IPS-NIHi7 (cell line): ENCODE results near the gene CCDC183.
"Not testable (repeated sequence)": the region's sequence is repeated elsewhere in the genome, so short reads cannot be mapped to it uniquely, and the experiment has no call there.

ENCODE experiments used
- DNase-seq: peaks from one replicate; pipeline ENCODE4 v3.0.0; 2012; ENCODE audit warnings: mixed read lengths; ENCODE audit errors: extremely low spot score

CCDC183 gene

DNA sequence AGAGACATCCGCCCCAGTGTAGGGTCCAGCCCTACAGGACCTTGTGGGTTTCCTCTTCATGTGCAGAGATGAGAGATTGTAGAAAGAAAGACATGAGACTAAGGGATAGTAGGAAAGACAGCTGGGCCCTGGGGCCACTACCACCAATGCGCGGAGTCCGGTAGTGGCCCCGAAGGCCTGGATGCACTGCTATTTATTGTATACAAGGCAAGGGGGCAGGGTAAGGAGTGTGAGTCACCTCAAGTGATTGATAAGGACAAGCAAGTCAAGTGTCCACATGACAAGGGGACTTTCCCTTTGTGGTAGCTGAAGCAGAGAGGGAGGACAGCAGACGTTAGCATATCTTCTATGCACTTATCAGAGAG lies 11.2 kb upstream of the CCDC183 start:
- no peak for DNase-seq

DNA sequence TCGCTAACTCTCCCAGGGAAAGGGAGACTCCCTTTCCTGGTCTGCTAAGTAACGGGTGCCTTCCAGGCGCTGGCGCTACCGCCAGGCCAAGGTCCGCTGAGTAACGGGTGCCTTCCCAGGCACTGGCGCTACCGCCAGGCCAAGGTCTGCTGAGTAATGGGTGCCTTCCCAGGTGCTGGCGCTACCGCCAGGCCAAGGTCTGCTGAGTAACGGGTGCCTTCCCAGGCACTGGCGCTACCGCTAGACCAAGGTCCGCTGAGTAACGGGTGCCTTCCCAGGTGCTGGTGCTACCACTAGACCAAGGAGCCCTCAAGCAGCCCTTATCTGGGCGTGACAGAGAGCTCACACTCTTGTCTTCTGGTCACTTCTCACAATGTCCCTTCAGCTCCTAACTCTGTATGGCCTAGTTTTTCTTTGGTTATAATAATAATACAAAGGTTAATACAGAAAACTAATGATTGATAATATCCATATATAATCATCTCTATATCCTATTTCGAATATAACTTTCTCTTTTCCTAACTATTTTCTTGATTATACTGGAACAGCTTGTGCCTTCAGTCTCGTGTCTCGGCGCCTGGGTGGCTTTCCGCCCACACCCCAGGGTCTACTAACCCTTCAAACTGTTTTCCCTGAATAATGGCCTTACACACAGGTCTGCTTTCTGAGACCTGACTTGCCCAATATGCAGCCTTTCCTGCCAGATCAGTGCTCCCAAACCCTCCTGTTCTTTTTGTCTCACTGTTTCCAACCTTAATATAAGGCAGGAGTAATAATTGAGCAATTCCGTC lies 10.4 kb upstream of the CCDC183 start:
- DNase-seq, result not testable (repeated sequence)

DNA sequence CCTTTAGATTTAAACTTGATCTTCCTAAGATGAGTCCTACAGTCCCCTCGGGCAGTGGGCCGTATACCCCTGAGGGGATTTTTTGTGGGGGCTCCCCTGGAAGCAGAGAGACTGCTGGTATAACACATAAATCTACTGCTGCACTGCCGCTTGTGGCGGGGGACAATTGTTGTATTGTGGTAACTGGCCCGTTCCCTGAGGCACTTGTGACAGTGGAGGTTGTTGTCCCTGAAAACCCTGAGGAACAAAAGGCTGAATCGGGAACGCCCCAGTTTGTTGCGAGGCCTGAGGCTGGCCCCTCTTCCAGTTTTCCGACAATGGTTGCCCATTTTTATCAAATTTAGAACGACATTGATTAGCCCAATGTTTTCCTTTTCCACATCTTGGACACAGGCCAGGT lies 9.7 kb upstream of the CCDC183 start:
- no peak for DNase-seq

DNA sequence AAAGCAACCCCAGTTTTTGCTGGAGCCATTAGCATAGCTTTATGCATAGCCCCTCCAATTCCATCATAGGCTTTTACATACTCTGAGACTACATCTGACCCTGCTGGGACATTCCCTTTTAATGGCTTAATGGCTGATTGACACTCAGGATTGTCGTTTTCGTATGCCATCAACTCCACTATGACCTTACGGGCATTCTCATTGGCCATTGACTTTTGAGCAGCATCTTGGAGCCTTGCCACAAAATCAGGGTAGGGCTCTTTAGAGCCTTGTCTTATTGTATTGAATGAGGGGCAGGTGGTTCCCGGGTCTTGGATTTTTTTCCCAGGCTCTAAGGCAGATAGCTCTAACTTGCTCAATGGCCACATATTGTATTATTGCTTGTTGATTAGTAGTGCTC lies 9.2 kb upstream of the CCDC183 start:
- DNase-seq, result not testable (repeated sequence)

DNA sequence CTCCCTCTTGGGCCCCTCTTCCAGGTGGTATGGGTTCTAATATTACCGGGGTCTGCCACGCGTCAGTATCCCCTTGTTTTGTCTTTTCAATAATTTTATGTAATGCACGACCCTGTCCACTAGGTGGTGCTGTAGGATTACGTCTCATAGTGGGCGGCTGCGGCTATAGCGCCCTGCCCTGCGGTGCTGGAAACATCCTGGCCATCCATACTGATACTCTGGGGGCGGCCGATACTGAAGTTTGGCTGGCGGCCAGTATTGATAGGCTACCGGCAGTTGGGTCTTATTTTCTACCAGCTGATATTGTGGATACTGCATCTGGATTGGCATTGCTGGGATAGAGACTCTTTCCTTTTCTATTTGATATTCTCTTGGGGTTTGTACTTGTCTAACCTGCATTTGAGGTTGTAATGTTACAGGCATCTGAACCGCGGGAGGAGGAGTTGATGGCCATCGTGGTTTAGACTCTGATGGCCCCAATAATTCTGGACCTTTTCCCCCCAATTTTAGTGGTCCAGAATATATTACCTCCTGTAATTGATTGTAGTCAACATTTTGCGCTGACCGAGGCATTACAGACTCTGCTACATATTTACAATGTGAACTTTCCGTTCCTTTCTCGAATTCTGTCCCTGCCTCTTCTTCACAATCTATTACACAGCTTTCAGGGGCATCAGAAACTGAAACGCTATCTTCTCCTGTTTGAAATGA lies 8.3 kb upstream of the CCDC183 start:
- DNase-seq, result peak; percentile 72

DNA sequence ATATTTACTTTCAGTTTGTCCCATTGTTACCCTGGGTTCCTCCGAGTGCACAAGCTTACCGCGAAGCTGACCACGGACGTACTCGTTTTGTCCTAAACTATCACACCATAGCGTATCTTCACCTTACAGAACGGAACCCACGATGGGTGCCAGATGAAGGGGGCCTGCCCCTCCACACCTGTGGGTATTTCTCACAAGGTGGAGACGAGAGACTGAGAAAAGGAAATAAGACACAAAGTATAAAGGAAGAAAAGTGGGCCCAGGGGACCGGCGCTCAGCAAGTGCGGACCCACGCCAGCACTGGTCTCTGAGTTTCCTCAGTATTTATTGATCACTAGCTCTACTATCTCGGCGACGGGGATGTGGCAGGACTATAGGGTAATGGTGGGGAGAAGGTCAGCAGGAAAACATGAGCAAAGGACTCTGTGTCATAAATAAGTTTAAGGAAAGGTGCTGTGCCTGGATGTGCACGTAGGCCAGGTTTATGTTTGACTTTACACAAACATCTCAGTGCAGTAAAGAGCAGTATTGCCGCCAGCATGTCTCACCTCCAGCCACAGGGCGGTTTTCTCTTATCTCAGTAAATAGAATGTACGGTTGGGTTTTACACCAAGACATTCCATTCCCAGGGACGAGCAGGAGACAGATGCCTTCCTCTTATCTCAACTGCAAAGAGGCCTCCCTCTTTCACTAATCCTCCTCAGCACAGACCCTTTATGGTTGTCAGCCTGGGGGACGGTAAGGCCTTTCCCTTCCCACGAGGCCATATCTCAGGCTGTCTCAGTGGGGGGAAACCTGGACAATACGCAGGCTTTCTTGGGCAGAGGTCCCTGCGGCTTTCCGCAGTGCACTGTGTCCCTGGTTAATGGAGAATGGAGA lies 7.3 kb upstream of the CCDC183 start:
- DNase-seq, result not testable (repeated sequence)

DNA sequence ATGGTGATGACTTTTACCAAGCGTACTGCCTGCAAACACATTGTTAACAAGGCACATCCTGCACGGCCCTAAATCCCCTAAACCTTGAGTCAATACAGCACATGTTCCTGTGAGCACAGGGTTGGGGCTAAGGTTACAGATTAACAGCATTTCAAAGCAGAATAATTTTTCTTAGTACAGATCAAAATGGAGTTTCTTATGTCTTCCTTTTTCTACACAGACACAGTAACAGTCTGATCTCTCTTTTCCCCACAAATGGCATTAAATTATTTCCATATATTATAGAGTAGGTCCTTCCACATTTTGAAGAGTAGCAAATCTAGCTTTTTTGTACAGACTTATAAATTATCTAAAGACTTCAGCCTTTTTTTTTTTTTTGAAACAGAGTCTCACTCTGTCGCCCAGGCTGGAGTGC lies 6.6 kb upstream of the CCDC183 start:
- DNase-seq, result no peak

DNA sequence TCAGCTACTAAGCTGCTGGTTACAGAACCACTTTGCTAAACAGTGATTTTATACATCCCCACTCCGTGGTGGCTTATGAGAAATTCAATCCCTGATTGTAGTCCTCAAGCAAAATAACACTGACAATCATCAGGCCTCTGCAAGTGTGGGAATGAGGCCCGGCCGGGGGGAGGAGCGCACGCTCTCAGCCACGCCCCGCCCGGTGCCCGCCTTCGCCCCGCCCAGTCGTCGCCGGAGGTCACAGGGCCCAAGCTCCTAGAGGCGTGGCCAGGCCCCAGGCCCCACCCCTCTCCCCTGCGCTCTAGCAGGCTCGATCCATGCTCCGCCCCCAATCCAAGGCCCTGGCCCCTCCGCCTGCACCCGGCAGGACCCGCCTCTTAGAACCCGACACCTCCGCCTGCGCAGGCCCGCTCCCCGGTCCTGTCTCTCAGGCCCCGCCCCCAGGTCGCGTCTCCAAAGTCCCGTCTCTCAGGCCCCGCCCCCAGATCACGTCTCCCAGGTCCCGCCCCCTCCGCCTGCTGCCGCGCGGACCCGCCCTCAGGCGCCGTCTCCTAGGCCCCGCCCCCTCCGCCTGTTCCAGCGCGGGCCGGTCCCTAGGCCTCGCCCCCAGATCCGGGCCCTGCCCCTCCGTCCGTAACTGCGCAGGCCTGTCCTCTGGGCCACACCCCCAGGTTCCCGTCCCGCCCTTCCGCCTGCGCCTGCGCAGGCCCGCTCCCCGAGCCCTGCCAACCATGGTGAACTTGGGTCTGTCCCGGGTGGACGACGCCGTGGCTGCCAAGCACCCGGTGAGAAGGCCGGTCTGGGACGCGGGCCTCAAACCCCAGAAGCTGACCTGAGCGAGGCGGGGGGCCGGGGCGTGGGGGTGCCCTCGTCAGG lies 5.3 kb upstream of the CCDC183 start, which contains the start of gene TMEM141:
TMEM141 (plus strand) TSS at position 705 of the 876 bp plus-strand sequence; CDS start at position 732, 27 bp downstream.
- peak; percentile 94 for DNase-seq

DNA sequence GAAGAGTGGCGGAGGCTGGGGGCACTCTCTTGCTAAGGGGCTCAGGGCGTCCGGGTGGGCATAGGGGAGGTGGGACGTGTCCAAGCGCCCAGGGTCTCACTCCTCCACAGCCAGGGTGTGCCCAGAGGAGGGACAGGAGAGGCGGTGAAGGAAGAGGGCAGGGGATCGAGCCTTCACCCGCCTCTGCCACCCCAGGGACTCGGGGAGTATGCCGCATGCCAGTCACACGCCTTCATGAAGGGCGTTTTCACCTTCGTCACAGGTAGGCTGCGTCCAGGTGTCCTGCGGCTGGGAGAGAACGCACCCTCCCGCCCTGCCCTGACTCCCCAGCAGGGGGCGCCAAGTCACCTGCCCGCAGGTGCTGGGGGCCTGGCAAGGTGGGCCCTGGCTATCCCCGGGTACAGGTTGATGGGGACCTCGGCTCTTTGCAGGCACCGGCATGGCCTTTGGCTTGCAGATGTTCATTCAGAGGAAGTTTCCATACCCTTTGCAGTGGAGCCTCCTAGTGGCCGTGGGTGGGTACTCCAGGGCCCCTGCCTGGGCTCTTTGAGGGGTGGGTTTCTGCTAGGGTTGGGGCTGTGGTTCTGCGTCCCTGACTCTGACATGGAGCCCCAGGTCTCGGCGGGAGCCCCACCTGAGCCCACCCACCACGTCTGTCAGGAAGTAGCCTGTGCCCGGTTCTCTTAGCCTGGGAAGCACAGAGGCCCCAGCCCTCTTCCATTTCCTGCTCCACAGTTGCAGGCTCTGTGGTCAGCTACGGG lies 4.4 kb upstream of the CCDC183 start:
- peak; percentile 67 for DNase-seq

DNA sequence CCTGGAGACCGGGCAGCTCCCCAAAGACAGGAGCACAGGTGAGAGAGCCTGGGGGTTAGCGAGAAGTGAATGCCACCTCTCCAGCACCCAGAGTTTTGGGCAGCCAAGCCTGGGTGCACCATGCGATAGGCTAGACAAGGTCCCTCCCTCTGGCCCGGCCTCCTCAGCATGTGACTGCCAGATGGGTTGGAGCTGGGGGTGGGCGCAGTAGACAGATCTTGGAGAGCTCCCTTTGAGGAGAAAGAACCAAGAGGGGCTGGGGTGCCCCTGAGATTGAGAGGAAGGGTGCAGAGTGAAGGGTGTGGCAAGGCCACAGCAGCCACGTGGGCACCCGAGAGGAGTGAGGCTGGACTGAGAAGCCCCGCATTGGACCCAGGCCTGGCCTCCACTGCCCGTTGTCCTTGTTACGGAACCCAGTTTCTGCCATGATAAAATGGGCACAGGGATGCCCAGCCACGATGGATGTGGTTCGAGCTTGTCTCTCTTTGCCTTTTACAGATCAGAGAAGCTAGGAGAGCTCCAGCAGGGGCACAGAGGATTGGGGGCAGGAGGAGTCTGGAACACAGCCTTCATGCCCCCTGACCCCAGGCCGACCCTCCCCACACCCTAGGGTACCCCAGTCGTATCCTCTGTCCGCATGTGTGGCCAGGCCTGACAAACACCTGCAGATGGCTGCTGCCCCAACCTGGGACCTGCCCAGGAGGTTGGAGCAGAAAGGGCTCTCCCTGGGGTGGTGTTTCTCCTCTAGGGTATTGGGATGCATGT lies 3.6 kb upstream of the CCDC183 start:
- no peak for DNase-seq

DNA sequence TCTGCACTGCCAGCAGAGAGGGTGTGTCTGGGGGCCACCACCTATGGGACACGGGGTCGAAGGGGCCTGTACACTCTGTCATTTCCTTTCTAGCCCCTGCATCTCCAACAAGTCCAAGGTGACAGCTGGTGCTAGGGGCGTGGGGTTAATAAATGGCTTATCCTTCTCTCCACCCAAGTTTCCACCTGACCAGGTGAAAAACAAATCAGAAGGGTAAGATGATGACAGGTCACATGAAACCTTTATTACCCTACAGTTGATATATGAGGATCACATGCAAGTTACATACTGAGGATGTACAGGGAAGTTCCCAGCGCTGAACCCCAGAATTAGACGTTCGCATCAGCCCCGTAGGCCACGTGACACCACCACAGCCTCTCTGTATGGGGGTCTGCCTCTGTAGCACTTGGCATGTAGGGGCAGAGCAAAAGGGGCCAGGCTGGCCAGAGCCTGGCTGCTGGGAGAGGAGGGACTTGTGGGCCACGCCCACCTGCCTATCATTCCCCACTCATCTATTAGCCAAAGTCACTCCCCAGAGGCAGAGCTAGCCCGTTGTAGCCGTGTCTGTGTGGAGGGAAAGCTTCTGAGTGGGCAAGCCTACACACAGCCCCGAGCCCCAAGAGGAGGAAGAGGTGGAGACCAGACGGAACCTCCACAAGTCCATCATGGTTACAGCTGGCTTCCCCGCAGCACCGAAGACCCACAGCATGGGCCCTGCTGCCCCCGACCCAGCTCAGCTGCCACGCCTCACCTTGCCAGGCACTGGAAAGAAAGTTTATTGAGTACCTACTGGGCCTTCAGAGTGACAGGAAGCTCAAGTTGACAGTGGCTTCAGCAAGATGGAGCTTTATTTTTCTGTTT lies 2.8 kb upstream of the CCDC183 start:
- no peak for DNase-seq

DNA sequence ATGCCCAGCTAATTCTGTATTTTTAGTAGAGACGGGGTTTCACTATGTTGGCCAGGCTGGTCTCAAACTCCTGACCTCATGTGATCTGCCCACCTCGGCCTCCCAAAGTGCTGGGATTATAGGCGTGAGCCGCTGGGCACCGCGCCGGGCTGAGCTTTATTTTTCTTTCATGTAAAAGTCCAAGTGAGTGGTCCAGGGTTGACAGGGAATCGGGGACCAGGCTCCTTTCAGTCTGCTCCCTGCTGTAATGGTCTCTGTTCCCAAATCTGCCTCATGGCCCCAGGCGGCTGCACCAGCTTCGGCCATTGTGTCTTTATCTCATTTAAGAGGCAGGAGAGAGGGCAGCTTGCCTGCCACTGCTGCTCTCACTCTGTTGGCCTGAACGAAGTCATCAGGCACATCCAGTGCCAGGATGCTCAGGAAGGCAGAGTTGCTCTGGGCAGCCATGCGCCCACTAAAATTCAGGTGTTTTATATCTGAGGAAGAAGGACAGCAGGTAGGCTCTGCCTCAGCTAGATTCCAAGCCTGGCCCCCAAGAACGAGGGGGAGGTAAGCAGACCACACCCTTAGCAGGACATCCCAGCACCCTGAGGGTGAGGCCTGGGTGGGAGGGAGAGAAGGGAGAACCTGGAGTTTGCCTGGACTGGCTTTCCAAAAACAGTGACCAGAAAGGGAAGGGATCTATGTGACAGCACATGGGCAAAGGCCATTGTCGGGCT lies 1.7 kb upstream of the CCDC183 start:
- no peak for DNase-seq

DNA sequence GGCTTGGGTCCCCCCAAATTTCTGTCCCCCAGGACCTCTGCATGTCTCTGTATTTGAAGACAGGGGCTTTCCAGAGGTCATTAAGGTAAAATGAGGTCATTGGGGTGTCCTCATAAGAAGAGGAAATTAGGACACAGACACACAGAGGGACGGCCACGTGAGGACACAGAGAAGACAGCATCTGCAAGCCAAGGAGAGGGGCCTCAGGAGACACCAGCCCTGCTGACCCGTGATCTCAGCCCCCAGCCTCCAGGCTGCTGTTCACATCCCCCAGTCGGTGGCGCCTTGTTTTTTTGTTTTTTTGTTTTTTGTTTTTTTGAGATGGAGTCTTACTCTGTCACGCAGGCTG lies 1.2 kb upstream of the CCDC183 start:
- DNase-seq, result no peak

DNA sequence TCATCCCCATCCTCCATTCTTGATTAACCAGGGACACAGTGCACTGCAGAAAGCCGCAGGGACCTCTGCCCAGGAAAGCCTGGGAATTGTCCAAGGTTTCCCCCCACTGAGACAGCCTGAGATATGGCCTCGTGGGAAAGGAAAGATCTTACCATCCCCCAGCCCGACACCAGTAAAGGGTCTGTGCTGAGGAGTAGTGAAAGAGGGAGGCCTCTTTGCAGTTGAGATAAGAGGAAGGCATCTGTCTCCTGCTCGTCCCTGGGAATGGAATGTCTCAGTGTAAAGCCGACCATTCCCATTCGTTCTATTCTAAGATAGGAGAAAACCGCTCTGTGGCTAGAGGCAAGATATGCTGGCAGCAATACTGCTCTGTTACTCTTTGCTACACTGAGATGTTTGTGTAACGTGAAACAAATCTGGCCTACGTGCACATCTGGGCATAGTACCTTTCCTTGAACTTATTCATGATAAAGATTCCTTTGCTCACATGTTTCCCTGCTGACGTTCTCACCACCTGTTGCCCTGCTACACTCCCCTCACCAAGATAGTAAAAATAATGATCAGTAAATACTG lies 723 bp downstream of the CCDC183 start:
- DNase-seq, result not testable (repeated sequence)

DNA sequence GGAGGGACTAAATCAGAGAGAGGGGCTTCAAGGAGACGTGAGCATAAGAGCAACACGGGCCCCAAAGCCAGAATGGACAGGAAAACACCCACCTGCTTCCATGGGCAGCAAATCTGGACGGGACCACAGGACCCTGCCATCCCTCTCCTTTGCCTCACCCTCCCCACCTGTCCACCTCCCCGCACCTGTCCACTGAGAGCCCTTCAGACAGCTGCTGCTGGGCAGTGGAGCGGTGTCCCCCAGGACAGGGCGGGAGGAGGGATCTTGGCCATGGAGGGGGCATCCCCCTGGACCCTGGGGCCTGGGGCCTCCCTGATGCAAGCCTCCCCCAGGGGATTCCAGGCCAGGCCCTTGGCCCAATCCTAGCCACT lies 2.6 kb downstream of the CCDC183 start:
- DNase-seq, result no peak

DNA sequence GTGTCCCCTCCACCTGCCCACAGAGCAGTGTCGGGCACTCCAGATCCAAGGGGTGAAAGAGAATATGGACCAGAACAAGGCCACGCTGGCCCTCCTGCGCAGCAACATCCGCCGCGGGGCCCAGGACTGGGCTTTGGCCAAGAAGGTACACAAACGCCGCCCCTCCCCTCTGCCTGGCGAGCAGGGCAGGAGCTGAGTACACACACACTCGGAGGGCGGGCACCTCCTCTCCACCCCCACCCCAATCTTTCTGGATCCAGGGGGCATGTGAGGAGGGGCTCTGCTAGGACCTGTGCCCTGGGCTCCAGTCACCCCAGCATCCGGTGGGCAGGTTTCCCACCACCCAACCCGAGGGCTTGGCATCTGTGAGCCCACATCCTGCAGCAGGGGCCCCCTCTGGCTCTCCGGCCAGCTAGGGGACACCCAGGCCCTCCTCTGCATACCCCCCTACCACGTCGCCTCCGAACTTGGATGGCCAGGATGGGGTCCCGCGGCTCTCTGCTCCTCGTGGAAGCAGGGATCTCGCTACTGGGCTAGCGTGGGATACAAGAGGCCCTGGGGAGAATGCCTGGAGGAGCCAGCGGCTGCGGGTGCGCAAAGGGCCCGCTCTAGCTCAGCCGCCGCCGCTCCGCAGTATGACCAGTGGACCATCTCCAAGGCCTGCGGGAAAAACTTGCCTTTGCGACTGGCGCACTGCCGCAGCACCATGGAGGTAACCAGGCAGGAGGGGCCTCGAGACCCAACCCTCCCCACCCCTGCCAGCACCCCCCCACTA lies 3.1 kb downstream of the CCDC183 start:
- DNase-seq, result no peak
